GM12873 (cell line): ENCODE measurements around the gene TSPOAP1.

Experiments used
- CTCF ChIP-seq: IDR thresholded peaks from 2 replicates; pipeline ENCODE4 v1.5.1; 2012; ENCODE audit warnings: low read depth, mild to moderate bottlenecking, moderate library complexity, low read length, control low read depth; ENCODE audit not compliant: insufficient read depth; ENCODE audit errors: missing control alignments

TSPOAP1 gene

GRCh38 chr17:58276423-58276822 lies 52.2 kb downstream of the TSPOAP1 start:
- TF ChIP-seq CTCF = no peak

GRCh38 chr17:58275417-58275816 lies 53.2 kb downstream of the TSPOAP1 start:
- no peak for TF ChIP-seq CTCF

DNA sequence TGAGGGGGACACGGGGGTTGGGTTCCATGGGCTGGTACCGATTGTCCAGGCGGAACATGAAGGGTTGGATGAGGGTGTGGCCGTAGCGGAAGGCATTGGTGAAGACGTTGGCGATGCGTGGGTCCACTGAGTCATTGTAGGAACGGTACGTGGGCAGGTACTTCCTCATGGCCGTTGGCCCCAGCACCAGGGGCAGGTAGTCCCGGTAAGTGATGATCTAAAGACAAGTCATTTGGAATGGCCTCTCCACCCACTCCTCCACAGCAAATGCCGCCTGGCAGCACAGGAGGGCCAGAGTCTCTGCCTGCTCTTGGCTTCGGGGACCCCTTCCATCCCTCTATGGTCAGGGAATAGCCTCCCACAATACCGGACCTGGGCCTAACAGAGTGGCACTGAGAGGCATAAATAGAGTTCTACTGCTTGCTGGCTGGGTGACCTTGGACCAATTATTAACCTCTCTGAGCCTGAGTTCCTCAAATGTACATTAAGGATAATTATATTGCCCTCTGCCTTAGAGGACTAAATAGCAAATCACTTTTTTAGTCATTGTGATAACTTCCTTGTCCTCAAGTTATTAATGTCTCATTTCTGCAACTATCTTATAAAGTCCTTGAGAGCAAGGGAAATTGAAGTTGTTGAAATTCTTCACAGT lies 55.0 kb downstream of the TSPOAP1 start:
- TF ChIP-seq CTCF = no peak

GRCh38 chr17:58272367-58273280 lies 56.0 kb downstream of the TSPOAP1 start:
- TF ChIP-seq CTCF = no peak

- TF ChIP-seq CTCF = no peak
These were observed 57.2 kb downstream of the TSPOAP1 start for GRCh38 chr17:58271216-58271931.

- peak; percentile 61 for TF ChIP-seq CTCF
These were observed 57.9 kb downstream of the TSPOAP1 start for GRCh38 chr17:58270476-58271215.
